ENCODE results near the gene GPER1. TPM values are rescaled to one million over a fixed set of nuclear protein-coding genes. Genes with fewer than 3 reads are reported as not detected.
"Not testable (repeated sequence)": the region's sequence is repeated elsewhere in the genome, so short reads cannot be mapped to it uniquely, and the experiment has no call there.

The GPER1 gene
- total RNA-seq, 1 experiment from 2014 or later, result 0.40 TPM

DNA sequence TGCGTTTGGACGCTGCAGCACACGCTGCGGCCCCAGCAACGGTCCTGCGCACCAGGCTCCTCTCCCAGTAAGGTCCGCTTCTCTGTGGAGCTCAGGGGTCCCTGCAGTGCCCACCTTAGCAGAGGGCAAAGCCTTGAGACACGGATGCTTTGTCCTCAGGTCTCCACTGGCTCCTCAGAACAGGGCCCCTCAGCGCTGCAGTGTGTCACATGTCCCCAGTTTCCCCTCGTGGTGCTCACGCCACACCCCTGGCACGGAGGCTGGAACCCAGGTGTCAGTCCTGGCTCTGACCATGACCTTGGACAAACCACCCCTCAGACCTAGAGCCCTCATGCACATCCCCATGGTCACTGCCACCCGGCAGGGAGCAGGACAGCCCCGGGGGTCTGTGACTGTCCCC lies 19.9 kb upstream of the GPER1 start:
- DNase-seq (ENCODE audit: low read depth), result no peak

DNA sequence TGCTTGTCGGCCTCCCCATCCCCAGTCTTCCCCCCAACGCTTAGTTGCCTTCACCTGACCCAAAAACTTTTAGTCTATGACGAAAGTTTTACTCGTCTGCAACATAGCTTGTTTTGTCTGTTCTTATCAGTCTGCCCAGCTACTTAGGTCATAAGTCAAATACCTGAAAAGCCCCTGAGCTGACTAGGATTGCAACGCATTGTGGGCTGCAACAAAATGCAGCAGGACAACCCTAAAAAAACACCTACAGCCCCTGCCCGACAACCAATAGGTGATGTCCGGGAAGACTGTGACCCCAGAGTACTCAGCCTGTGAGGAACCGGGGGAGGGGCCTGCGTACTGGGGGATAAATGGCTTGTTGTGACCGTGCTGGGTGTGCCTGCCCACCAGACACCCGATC lies 19.3 kb upstream of the GPER1 start:
- no peak for DNase-seq (ENCODE audit: low read depth)

DNA sequence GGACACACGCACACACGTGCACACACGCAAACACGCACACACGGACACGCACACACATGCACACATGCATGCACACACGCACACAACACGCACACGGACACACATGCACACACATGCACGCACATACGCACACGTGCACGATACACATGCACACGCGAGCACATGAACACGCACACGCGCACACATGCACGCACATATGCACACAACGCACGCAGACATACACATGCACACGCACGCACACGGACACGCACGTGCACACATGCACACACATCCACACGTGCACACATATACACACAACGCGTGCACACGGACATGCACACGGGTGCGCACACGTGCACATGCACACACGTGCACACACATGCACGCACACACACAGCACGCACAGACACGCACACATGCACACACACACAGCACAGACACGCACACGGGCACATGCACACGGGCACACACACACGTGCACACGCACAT lies 17.3 kb upstream of the GPER1 start:
- no peak for DNase-seq (ENCODE audit: low read depth)

DNA sequence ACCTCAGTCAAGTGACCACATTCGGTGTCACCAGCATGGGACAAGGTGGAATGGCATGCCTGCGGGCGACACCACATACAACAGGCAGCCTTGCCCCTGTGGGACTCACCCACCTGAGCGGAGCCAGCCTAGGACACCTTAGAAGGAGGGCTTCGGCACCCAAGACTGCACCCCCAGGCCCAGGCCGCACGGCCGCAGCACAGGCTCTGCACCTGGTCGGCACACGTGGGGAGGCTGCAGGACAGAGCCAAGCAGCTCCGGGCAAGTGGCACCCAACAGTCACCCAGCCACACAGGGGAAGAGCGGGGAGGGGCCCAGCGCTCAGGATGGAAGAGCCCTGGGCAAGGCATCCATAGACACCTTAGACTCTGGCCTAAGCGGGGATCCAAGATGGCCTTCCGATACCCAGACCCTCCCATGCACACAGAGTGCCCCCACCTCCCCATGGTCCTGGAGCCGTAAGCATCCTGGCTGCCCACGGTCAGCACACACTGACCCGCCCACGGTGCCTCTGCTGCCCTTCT lies 16.1 kb upstream of the GPER1 start:
- DNase-seq (ENCODE audit: low read depth), result no peak

DNA sequence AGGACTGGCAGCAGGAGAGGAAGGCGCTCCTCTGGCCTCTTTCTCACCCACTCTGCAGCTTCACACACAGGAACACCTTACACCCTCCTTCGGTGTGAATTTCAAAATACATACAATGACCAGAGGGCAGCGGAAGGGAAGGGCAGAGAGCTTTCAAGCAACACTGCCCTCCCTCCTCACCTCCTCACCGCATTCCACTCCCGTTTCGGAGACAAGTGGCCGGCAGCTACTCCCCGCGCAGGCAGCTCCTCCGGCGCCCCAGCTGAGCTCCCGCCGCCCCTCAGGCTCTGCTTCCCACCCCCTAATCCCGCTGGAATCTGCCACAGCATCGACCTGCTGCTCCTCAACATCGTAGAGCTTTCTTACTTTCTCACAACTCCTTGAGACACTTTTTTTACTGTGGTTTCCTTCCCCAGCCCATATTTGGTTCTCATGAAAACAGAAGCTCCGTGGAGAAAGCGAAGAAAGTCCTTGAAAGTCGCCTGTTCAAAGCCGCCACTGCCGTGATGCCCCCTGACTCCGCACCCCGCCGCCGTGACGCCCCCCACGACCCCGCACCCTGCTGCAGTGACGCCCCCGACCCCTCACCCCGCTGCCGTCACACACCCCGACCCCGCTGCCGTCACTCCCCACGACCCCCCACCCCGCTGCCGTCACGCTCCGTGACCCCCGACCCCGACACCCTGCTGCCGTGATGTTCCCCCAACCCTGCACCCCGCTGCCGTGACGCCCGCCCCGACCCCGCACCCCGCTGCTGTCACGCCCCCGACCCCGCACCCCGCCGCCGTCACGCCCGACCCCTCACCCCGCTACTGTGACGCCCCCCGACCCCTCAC lies 14.6 kb upstream of the GPER1 start:
- DNase-seq (ENCODE audit: low read depth), result no peak

DNA sequence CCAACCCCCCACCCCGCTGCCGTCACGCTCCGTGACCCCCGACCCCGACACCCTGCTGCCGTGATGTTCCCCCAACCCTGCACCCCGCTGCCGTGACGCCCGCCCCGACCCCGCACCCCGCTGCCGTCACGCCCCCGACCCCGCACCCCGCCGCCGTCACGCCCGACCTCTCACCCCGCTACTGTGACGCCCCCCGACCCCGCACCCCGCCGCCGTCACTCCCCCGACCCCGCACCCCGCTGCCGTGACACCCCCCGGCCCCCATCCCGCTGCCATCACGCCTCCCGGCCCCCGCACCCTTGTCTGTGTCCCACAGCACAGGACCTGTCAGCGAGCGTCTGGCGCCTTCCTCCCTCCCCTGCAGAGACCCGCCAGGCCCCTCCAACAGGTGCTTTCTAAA lies 13.9 kb upstream of the GPER1 start:
- not testable (repeated sequence) for DNase-seq (ENCODE audit: low read depth)

DNA sequence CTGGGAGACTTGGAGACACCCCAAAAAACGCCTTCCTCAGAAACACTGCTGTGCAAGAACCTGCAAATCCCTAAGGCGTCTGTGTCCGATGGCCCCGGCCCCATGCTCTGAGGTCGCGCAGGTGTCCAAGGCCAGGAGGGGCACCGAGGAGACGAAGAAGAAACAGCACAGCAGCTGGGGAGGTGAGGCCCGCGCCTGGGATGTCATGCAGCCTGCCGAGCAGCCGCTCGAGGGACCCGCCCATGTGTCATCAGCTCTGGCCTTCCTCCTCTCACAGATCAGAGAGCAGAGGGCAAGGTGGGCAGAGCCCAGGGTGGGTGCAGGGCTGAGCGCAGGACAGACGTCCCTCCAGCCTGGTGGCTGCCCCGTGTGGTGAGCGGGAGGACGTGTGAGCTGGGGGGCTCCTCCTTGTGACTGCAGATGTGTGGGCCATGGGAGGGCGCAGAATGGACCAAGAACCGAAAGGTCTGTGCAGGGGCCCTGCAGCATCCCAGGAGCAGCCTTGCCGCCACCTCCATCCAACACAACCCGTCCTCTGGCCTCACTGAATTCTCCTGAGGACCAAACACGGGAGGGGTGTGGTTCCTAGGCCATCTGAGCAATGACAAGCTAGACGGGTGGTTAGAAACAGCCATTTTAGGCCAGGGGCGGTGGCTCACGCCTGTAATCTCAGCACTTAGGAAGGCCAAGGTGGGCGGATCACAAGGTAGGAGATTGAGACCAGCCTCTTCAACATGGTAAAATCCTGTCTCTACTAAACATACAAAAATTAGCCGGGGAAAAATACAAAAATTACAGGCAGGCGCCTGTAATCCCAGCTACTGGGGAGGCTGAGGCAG lies 13.1 kb upstream of the GPER1 start:
- no peak for DNase-seq (ENCODE audit: low read depth)

DNA sequence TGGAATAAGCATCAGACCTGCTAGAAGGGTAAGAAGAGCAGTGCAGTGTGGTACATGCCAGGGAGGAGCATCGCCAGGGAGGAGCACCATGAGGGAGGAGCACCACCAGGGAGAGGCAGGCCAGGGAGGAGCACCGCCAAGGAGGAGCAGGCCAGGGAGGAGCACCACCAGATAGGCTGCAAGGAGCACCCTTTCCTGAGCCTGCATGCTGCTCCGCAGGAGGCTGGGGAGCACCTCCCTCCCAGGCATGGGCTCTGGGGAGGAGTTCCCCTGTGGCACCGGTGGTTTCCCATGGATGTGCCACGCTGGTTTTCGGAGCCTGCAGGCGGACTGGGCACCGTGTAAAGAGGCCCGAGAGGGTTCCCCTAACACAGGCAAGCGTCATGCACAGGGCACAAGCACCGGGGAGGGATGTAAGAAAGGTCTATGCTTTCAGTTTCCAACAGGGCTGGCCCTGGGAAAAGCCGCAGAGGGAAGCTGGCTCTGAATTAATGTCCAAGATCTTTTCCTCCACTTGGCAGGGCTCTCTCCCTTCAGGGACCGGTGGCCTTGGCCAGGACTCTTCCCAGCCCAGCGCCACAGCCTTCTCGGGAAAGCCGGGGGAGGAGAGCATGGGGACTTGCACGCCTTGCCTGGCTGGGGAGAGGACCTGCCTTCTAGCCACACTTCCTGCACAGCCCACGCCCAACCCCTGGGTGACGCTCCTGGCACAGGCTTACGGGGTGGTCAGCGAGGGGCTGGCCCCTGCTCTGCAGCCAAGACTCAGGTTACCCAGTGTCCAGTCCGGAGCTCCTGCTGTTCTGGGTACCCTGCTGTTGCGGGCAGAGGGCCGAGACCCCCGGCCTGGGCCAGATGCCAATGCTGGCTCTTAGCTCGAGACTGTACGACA lies 11.5 kb upstream of the GPER1 start:
- DNase-seq (ENCODE audit: low read depth), result peak; percentile 37

DNA sequence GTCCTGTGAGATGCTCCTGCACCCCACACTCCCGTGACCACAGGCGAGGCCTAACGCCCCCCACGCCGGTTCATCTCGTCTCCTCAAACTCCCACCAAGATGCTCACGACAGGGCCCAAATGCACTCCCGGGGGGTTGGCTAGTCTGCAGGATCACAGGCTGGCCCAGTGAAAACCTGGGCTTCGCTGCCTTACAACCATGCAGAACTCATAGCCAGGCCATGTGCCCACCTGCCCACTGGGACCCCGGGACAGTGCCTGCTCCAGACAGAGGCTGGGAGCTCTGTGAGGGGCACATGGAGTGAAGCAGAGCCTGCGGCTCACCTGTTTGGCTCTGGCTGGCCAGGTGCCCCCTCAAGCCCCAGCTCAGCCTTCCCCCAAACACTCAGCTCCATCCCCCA lies 9.4 kb upstream of the GPER1 start:
- DNase-seq (ENCODE audit: low read depth), result no peak

DNA sequence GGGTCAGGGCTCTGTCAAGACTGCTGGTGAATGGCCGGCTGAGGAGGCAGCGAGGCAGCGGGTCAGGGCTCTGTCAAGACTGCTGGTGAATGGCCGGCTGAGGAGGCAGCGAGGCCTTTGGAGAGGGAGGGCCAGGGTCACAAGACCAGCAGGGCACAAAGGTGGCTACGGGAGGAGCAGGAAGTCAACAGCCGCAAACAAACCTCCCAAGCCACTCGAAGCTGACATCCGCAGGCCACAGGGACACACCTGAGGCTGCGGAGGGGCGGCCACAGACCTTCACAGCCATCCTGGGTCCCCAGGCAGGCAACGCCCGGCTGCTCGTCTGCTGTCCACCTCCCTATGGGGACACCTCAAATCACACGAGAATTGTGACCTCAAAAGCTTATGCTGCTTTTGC lies 8.9 kb upstream of the GPER1 start:
- no peak for DNase-seq (ENCODE audit: low read depth)

DNA sequence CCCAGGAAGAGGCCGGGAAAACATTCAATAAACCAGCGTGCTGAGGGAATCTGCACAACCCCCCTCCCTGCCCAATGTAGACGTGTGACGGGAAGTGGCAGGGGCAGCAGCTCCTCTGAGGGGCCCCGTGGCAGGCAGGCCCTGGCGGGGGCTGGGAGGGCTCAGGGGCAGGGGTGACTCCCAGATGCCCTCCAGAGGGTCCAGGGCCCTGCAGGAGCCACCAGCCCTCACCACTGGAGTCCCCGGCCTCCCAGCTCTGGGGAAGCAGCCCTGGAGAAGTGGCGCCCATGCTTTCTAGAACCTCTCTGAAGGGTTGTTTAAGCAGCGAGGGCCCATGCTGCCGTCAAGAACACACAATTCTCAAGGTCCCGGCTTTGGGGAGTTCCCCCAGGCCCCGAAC lies 8.4 kb upstream of the GPER1 start:
- DNase-seq (ENCODE audit: low read depth), result no peak

DNA sequence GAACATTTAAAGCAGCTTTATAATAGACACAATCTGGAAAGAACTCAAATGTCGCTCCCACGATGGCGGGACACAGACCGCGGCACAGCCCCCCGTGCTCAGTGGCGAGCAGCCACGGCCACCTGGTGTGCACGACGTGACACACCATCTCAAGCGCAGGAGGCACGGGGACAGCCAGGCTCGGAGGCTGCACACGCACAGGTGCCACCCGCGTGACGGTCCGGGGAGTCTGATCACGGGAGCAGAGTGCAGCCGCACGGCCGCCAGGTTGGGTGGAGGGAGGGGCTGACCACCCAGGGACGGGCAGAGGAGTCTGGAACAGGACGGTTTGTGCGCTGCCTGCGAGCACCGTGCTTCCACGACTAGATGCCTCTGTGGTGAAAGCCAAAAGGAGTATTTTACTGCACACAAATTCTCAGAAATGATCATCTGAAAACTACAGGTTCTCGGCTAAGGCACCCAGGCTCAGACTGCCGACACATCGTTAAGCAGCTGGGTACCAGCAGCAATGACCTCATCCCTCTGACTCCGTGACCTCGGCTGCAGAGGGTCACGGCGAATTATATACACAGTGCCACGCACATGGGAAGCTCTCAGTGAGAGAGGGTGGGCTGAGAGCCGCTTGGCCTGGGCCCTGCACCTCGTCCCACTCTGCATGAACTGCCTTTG lies 7.5 kb upstream of the GPER1 start:
- no peak for DNase-seq (ENCODE audit: low read depth)

DNA sequence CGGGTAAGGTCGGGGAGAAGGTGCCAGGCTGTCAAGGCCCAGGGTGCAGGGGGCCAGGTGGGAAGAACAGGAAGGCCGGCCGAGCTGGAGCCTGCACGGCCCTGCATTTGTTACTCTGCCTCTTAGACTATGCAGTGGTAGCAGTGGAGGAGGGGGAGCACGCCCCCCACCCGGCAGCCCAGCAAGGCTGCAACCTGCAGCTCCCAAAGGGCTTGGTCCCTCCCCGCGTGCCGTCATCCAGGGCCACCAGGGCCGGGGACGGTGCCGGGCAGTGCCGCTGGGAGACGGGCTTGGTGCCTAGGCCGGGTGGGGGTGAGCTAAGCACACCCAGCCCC lies 7.0 kb upstream of the GPER1 start:
- DNase-seq (ENCODE audit: low read depth), result no peak

DNA sequence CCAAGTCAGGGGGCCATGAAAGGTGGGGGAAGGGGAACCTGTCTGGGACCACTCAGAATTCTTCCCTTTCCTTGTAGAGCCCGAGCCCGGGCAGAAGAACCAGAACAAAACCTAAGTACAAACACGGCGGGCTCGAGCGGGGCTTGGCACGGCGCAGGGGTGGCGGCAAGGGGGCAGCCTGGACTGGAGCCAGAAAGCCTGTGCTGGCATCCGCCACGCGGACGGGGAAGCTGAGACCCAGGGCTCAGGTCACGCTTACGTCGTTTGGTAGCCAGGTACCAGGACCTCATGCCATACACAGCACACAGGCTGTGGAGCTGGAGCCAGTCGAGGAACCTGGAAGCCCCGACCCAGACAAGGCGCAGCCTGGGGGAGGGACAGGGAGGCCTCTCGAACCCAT lies 6.6 kb upstream of the GPER1 start:
- no peak for DNase-seq (ENCODE audit: low read depth)

DNA sequence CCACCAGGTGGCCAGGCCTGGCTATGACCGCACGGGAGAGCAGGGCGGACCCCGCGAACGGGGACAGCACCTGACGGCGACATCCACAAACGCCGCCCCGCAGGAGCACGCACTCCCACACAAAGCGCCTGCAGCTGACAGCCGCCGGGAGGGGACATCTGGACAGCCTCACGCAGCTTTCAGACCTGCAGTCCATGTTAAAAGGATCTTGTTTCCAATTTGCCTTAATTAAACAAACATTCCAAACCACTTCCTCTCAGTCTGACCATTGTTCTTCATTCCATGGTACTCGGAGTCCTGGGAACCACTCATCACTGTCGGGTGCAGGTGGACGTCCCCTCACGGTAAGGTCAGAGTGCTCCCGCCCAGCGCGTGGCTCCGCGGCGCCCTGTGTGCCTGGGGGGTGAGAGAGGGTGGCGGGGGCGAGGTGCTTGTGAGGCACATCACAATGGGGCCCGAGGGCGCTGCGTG lies 5.9 kb upstream of the GPER1 start:
- peak; percentile 67 for DNase-seq (ENCODE audit: low read depth)

DNA sequence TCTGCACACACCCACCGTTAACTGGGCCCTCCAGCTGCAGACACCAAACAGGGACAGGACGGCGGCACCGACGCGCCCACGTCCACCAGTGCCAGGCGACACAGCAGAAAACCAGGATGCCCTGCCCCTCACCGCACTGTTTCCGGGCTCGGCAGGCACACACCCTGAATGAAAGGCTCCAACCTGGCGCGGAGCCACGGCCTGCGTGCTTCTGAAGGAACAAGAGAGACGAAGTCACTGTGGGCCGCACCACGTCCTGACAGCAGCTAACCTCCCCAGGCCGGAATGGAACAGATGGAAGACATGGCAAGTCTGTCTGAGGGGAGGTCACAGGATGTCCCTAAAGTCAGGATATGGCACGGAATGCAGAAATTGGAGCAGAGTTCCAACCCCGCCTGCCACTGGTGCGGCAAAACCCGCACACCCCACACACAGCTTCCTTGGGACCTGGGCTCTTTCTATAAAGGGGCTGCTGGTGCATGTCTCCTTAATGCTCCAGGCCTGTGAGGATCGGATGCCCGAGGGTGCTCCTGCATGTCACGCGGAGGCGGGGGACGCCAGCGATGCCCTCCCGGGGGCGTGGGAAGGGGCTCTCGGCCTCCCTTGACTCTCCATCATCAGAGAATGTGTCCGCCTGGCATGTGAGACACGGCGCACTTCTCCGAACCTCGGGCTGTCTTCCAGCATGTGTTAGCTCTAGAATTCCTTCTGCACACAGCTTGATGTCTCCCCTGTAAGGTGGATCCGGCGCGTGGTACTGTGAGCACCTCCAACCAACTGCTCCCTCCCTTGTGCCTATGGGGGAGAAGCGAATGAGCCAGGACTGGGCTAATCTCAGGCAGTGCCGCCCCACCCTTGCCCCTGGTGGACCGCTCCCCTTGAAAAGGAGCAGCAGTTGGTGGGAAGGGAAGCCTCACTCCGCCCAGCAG lies 3.9 kb upstream of the GPER1 start:
- no peak for DNase-seq (ENCODE audit: low read depth)

DNA sequence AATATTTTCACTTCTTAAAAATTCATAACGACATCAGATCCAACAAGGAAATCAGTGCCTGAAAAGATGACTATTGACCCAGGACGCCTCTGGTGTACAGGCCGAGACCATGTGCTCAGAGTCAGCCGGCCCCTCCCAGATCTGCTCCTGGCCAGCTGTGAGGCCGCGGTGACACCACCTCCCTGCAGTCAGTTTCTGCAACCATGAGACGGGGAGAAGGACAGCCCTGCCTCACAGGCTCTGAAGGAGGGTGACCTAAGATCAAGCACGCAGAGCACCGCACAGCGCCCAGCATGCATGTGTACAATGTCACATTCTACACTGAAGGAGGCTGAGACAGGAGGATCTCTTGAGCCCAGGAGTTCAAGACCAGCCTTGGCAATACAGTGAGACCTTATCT lies 2.6 kb upstream of the GPER1 start:
- DNase-seq (ENCODE audit: low read depth), result no peak

DNA sequence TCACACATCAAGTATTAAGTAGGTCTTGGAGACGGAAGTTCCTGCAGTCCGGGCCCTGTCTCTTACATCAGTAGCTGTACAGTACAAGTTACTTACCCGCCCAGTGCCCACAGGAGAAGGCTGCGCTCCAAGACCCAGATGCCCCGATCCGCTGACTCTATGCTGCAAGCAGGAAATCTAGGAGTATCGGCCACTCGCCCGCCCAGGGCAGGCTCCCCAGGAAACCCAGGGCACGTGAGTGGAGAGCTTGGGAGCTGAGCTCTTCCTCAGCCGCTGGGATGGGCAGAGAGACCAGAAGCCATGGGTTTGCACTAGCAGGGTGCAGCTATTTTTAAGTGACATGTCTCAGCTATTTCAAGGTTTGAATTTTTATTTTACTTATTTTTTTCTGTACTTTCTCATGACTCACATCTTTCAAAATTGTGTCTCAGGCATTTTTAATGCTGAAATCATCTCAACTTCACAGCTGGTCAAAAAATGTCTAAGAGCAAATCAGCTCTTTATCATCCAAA lies 1.9 kb upstream of the GPER1 start:
- no peak for DNase-seq (ENCODE audit: low read depth)

DNA sequence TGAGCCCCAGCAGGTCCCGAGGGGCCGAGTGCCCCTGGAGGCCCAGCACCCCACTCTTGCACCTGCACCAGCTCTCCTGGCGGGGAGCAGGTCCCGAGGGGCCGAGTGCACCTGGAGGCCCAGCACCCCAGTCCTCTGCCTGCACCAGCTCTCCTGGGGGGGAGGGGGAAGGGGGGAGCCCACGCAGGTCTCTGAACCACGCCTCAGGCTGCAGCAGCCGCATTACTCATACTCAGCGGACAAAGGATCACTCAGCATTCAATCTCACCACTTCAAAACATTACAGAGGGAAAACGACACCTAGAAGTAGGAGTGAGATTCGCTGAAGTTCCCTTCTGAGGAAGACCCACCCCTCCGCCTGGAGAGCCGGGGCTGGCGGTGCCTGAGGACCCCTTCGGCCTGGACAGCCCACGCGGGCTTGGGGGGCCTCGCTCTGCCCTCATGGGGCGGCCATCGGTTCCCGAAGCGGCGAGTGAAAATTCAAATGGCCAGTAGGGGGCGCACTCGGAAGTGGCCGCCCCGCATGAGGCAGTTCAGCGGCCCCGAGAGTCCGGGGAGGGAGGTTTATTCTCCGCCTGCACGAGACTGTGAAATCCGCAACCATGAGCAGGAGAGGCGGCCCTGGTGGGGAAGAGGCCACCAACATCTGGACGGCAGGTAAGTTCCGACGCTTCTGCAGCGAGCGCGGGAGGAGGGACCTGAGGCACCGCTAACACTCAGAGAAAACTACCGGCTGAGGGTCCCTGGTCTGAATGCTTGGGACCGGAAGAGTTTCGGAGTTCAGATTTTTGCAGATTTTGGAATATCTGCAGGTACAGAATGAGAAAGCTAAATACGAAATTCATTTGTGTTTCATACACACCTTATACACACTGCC lies 1.1 kb upstream of the GPER1 start:
- peak; percentile 70 for DNase-seq (ENCODE audit: low read depth)

Data from Daoy (cell line).